ENCODE results near the gene TMEM175. TPM values are rescaled to one million over a fixed set of nuclear protein-coding genes. Genes with fewer than 3 reads are reported as not detected.

TMEM175 gene
- total RNA-seq, 1 experiment from 2014 or later: 22.3 TPM

DNA sequence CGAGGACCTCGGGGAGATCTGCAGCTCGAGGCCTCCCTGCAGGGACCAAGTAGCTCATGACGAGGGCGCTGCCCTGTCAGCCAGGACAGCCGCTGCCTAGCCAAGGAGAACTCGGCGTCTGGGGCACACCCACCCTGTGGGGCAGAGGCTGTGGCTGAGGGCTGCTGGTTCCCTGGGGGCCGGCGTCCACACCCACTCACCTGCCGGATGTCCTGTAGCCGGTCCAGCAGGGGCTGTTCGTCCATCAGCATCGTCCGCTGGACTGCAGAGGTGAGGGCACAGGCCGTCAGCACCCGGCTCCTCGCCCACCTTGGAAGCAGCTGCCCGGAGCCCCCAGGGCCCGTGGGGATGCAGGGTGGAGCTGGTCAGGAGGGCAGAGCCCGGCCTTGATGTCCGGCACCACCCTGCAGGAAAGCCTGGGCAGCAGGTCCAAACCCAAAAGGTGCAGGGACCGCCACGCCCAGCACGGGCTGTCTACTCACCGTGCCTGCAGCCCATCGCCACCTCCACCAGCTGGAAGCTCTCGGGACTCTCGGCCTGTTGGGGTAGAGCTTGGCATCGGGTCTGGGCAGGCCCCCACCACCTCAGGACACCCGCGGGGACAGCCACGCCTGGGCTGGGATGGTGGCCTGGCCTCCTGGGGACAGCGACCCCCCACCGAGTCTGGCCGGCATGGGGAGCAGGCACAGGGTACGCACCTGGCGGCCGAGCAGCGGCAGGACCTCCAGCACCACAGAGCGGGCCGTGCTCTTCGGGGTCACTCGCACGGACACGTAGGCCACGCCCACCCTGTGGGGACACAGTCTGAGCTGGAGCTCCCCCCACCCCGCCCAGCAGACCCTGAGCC is 34.2 kb downstream of the TMEM175 start:
- H3K27me3 ChIP-seq (replicated peaks; ENCODE audit: control insufficient read depth, insufficient read depth, low read length): no peaks in the 10 kb centered on the region
- CTCF ChIA-PET: no interaction called here
- no peaks in the 10 kb centered on the region; the same call in 1 of the 2 replicates for H3K36me3 ChIP-seq (ENCODE audit: control insufficient read depth, insufficient read depth, low read length)
- Mint-ChIP-seq H3K4me3 (ENCODE audit: unreplicated experiment) (no peak overlapping the region), H3K27ac (ENCODE audit: unreplicated experiment) (no peak overlapping the region), H3K4me1 (ENCODE audit: low read depth, unreplicated experiment) (no peaks in the 10 kb centered on the region), H3K27me3 (ENCODE audit: insufficient read depth, unreplicated experiment) (no peaks in the 10 kb centered on the region), H3K9me3 (ENCODE audit: unreplicated experiment) (no peaks in the 10 kb centered on the region), H3K36me3 (ENCODE audit: insufficient read depth, unreplicated experiment) (peaks cover 13% of the 10 kb centered on the region)
- H3K9me3 ChIP-seq: no peaks in the 10 kb centered on the region
- POLR2A ChIA-PET: no interaction called here
- H3K4me3 ChIP-seq (ENCODE audit: low read depth, low read length): no peak overlapping the region
- no peak for DNase-seq
- H3K4me1 ChIP-seq: no peaks in the 10 kb centered on the region
- no TSS peak for BruUV-seq (replicated peaks)
- TF ChIP-seq, protein P1, sequence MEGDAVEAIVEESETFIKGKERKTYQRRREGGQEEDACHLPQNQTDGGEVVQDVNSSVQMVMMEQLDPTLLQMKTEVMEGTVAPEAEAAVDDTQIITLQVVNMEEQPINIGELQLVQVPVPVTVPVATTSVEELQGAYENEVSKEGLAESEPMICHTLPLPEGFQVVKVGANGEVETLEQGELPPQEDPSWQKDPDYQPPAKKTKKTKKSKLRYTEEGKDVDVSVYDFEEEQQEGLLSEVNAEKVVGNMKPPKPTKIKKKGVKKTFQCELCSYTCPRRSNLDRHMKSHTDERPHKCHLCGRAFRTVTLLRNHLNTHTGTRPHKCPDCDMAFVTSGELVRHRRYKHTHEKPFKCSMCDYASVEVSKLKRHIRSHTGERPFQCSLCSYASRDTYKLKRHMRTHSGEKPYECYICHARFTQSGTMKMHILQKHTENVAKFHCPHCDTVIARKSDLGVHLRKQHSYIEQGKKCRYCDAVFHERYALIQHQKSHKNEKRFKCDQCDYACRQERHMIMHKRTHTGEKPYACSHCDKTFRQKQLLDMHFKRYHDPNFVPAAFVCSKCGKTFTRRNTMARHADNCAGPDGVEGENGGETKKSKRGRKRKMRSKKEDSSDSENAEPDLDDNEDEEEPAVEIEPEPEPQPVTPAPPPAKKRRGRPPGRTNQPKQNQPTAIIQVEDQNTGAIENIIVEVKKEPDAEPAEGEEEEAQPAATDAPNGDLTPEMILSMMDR (IDR thresholded peaks at IDR 0.05; ENCODE audit: insufficient read depth in 1 of 2, low read depth in 1 of 2, low read length in 1 of 2, severe bottlenecking in 1 of 2, unreplicated experiment in 1 of 2): no peak
- intact Hi-C loops (cut with micrococcal nuclease; ENCODE audit: unreplicated experiment): no loop called here

DNA sequence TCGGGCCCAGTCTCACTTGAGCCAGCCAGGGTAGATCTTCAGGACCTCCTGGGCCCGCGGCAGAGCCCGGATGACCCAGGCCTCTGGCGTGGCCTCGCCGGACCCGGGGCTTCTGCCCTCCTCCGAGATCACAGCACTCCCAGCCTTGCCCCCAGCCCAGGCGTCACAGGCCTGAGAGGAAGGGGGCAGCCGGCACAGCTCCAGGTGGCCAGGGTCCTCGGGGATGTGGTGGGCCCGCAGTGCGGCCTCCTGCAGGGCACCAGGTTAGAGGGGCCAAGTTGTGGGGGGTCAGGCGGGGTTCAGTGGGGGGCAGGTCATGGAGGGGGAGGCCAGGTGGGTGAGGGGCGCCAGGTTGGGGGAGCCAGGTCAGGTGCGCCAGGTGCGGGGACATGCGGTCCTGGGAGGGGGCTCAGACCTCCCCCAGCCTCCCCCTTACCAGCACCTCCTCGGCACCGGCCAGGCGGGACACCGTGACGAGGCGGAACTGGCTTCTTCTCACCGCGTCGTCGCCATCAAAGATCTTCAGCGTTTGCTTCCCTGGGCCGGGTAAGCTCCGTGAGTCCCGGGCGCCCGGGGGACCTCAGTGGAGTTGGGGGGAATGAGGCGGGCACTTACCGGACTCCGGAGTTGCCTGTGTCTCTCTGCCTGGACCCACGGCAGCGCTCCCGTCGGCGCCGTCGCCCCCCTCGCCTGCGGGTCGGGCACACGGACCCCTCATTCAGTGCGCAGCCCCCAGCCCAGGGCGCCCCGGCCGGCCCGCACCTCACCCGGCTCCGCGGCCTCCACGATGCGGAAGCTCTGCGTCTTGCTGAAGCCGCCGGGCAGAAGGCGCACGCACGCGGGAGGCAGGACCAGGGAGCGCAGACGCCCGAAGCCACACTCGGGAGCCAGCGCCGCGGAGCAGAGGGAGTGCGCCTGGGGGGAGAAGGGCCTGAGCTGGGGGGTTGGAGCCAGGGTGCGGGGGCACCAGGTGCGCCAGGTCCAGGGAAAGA is 35.1 kb downstream of the TMEM175 start:
- Mint-ChIP-seq H3K27me3 (ENCODE audit: insufficient read depth, unreplicated experiment) (no peaks in the 10 kb centered on the region), H3K4me3 (ENCODE audit: unreplicated experiment) (no peak overlapping the region), H3K36me3 (ENCODE audit: insufficient read depth, unreplicated experiment) (peaks cover 13% of the 10 kb centered on the region), H3K27ac (ENCODE audit: unreplicated experiment) (no peak overlapping the region), H3K9me3 (ENCODE audit: unreplicated experiment) (no peaks in the 10 kb centered on the region), H3K4me1 (ENCODE audit: low read depth, unreplicated experiment) (no peaks in the 10 kb centered on the region)
- Histone ChIP-seq H3K36me3 (ENCODE audit: control insufficient read depth, insufficient read depth, low read length) (no peaks in the 10 kb centered on the region; the same call in 1 of the 2 replicates), H3K27me3 (replicated peaks; ENCODE audit: control insufficient read depth, insufficient read depth, low read length) (no peaks in the 10 kb centered on the region), H3K4me1 (peaks cover 5% of the 10 kb centered on the region; the same call in 1 of the 2 replicates), H3K4me3 (ENCODE audit: low read depth, low read length) (no peak overlapping the region), H3K9me3 (no peaks in the 10 kb centered on the region)
- intact Hi-C loops (cut with micrococcal nuclease; ENCODE audit: unreplicated experiment): no loop called here
- no TSS peak for BruUV-seq (replicated peaks)
- POLR2A ChIA-PET: no interaction called here
- CTCF ChIA-PET: no interaction called here
- TF ChIP-seq, protein P1 (IDR thresholded peaks at IDR 0.05; ENCODE audit: insufficient read depth in 1 of 2, low read depth in 1 of 2, low read length in 1 of 2, severe bottlenecking in 1 of 2, unreplicated experiment in 1 of 2): no peak
- DNase-seq: no peak

DNA sequence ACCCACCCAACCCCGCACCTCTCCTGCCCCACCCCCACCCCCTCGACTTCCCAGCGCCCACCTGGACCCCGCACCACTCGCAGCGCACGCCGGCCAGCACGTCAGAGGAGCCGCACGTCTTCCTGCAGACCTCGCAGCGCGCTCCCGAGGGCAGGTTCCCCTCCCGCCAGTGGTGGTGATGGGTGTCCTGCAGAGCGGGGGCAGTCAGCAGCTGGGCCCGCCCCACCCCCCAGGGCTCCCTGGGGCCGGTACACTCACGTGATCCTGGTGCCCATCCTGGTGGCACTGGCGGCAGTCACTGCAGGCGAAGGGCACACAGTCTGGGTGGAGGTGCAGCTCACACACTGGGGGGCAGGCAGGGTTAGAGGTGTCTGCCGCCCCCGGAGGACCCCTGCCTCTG is 36.0 kb downstream of the TMEM175 start:
- H3K4me3 Mint-ChIP-seq (ENCODE audit: unreplicated experiment): no peak overlapping the region
- no peaks in the 10 kb centered on the region for H3K27me3 ChIP-seq (replicated peaks; ENCODE audit: control insufficient read depth, insufficient read depth, low read length)
- POLR2A ChIA-PET: no interaction called here

More for the DNA sequence above, 36.0 kb downstream of the TMEM175 start:
- peaks cover 6% of the 10 kb centered on the region; the same call in 1 of the 2 replicates for H3K4me1 ChIP-seq
- intact Hi-C loops (cut with micrococcal nuclease; ENCODE audit: unreplicated experiment): no loop called here
- no peaks in the 10 kb centered on the region for H3K36me3 ChIP-seq (ENCODE audit: control insufficient read depth, insufficient read depth, low read length)
- no TSS peak for BruUV-seq (replicated peaks)
- H3K4me3 ChIP-seq (ENCODE audit: low read depth, low read length): no peak overlapping the region
- H3K27me3 Mint-ChIP-seq (ENCODE audit: insufficient read depth, unreplicated experiment): no peaks in the 10 kb centered on the region
- H3K9me3 ChIP-seq: no peaks in the 10 kb centered on the region
- no peak overlapping the region for H3K27ac Mint-ChIP-seq (ENCODE audit: unreplicated experiment)
- no peaks in the 10 kb centered on the region for H3K4me1 Mint-ChIP-seq (ENCODE audit: low read depth, unreplicated experiment)
- TF ChIP-seq, protein P1 (IDR thresholded peaks at IDR 0.05; ENCODE audit: insufficient read depth in 1 of 2, low read depth in 1 of 2, low read length in 1 of 2, severe bottlenecking in 1 of 2, unreplicated experiment in 1 of 2): no peak
- H3K9me3 Mint-ChIP-seq (ENCODE audit: unreplicated experiment): no peaks in the 10 kb centered on the region
- no peak for DNase-seq
- H3K36me3 Mint-ChIP-seq (ENCODE audit: insufficient read depth, unreplicated experiment): peaks cover 13% of the 10 kb centered on the region
- CTCF ChIA-PET: no interaction called here
